HepG2 (cell line): ENCODE results near the gene TCF23. TPM values are rescaled to one million over a fixed set of nuclear protein-coding genes. Genes with fewer than 3 reads are reported as not detected.

Source experiments
- AKAP8 ChIP-seq: sonication (generic); formaldehyde crosslinking; IDR thresholded peaks from 2 replicates; pipeline ENCODE4 v1.5.1; 2020; ENCODE audit warnings: mild to moderate bottlenecking, missing genetic modification reagents
- ATF3 ChIP-seq: sonication (generic); formaldehyde crosslinking; IDR thresholded peaks from 2 replicates; pipeline ENCODE4 v1.4.0; 2020; ENCODE audit warnings: missing genetic modification reagents
- CCAR2 ChIP-seq: fragments of 200-400 bp; formaldehyde crosslinking; optimal IDR thresholded peaks from 2 replicates; pipeline ENCODE3; 2018; ENCODE audit warnings: low read depth, mild to moderate bottlenecking, low read length, moderate library complexity
- DPF2 ChIP-seq: sonication (generic); formaldehyde crosslinking; IDR thresholded peaks from 2 replicates; pipeline ENCODE4 v1.4.0; 2020; ENCODE audit warnings: mild to moderate bottlenecking, low read depth, missing genetic modification reagents, borderline replicate concordance
- EEA1 ChIP-seq: sonication (generic); formaldehyde crosslinking; IDR thresholded peaks from 2 replicates; pipeline ENCODE4 v1.5.1; 2020; ENCODE audit warnings: mild to moderate bottlenecking, missing genetic modification reagents, borderline replicate concordance
- ELF3 ChIP-seq: IDR thresholded peaks from 2 replicates; pipeline ENCODE4 v1.6.1; 2016; ENCODE audit warnings: missing genetic modification reagents, missing compliant biosample characterization
- ETS1 ChIP-seq: sonication (generic); formaldehyde crosslinking; IDR thresholded peaks from 2 replicates; pipeline ENCODE4 v1.4.0; 2020; ENCODE audit warnings: missing genetic modification reagents
- FOXK1 ChIP-seq: sonication (generic); formaldehyde crosslinking; IDR thresholded peaks from 2 replicates; pipeline ENCODE4 v1.4.0; 2020; ENCODE audit warnings: low read depth, missing genetic modification reagents, borderline replicate concordance
- IKZF4 ChIP-seq: sonication (generic); formaldehyde crosslinking; IDR thresholded peaks from 2 replicates; pipeline ENCODE4 v1.5.1; 2020; ENCODE audit warnings: borderline replicate concordance, mild to moderate bottlenecking, low read depth, missing genetic modification reagents; ENCODE audit errors: not compliant biosample characterization
- KLF9 ChIP-seq: IDR thresholded peaks from 2 replicates; pipeline ENCODE4 v1.6.1; 2016; ENCODE audit warnings: low read depth
- NR2F1 ChIP-seq, 2 experiments: fragments of 450-650 bp in 1 of 2; formaldehyde crosslinking in 1 of 2; IDR thresholded peaks; 2 replicates each; pipeline versions ENCODE4 v1.5.0 to v1.6.1; 2016 to 2020; ENCODE audit warnings: mild to moderate bottlenecking in 1 of 2, missing compliant biosample characterization in 1 of 2, missing genetic modification reagents in 1 of 2, moderate library complexity in 1 of 2
- TCF12 ChIP-seq, 2 experiments: fragments of 450-650 bp in 1 of 2; sonication (generic) in 1 of 2; formaldehyde crosslinking in 1 of 2; IDR thresholded peaks; 2 replicates each; pipeline versions ENCODE4 v1.6.1 to v1.8.0; 2017 to 2022; ENCODE audit warnings: antibody characterized with exemption in 1 of 2, mild to moderate bottlenecking in 1 of 2, missing genetic modification reagents in 1 of 2, moderate library complexity in 1 of 2
- ZBTB25 ChIP-seq: IDR thresholded peaks from 2 replicates; pipeline ENCODE4 v1.6.1; 2018; ENCODE audit warnings: missing genetic modification reagents
- ZNF441 ChIP-seq: sonication (generic); formaldehyde crosslinking; IDR thresholded peaks from 2 replicates; pipeline ENCODE4 v1.7.0; 2021; ENCODE audit warnings: missing genetic modification reagents, borderline replicate concordance
- ZNF451 ChIP-seq: sonication (generic); formaldehyde crosslinking; IDR thresholded peaks from 2 replicates; pipeline ENCODE4 v1.5.0; 2020; ENCODE audit warnings: mild to moderate bottlenecking, missing genetic modification reagents
- ZNF660 ChIP-seq: sonication (generic); formaldehyde crosslinking; IDR thresholded peaks from 2 replicates; pipeline ENCODE4 v1.5.1; 2020; ENCODE audit warnings: mild to moderate bottlenecking, low read depth, missing genetic modification reagents, borderline replicate concordance
- ZNF720 ChIP-seq: sonication (generic); formaldehyde crosslinking; IDR thresholded peaks from 2 replicates; pipeline ENCODE4 v1.4.0; 2020; ENCODE audit warnings: missing genetic modification reagents
- polyA plus RNA-seq, 8 experiments: library from polyadenylated mRNA; depleted of rRNA in 3 of 8; stranded (reverse) in 7 of 8; unstranded in 1 of 8; fragments of >200 nt; fragmentation: Illumina TruSeq in 4 of 8; extraction: Trizol in 4 of 8; gene quantifications; 2 replicates each; pipeline versions ENCODE4 v1.2.1 to v1.2.3, GENCODE V29; 2011 to 2016; ENCODE audit warnings: low read depth in 4 of 8, missing spikeins in 1 of 8, mixed read lengths in 1 of 8; ENCODE audit not compliant: insufficient read depth in 1 of 8
- total RNA-seq, 5 experiments: library from RNA; depleted of rRNA; stranded (reverse); fragments of >200 nt; fragmentation: Illumina TruSeq; extraction: Trizol; gene quantifications; 2 replicates each; pipeline ENCODE4 v1.2.3, GENCODE V29; 2016; ENCODE audit warnings: low read depth in 1 of 5
- TF ChIP-seq, protein P1 (sequence below): sonication (generic); formaldehyde crosslinking; IDR thresholded peaks from 2 replicates; pipeline ENCODE4 v1.4.0; 2020; ENCODE audit warnings: missing genetic modification reagents, low read depth, mild to moderate bottlenecking, borderline replicate concordance

Gene TCF23
- total and polyA plus RNA-seq, 2 of the 13 experiments (the other 11 are each of a cell fraction or from before 2014, with no cell fraction given), result 0.02 to 1.4 TPM

- TF ChIP-seq ETS1 (CRISPR knock-in tag), result no peak
- TF ChIP-seq, protein P1, sequence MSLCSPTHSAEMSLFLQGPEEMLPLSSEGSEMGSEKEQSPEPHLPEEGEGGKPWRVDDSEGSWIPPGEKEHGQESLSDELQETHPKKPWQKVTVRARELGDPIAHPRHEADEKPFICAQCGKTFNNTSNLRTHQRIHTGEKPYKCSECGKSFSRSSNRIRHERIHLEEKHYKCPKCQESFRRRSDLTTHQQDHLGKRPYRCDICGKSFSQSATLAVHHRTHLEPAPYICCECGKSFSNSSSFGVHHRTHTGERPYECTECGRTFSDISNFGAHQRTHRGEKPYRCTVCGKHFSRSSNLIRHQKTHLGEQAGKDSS (CRISPR knock-in tag), result 0 out of 2 replicates have a peak, but pooled peaks have one; percentile 16
- TF ChIP-seq IKZF4, result no peak
- peak; percentile 54 to 91 for TF ChIP-seq NR2F1 (CRISPR knock-in tag; IDR thresholded peaks at IDR 0.05)
- TF ChIP-seq FOXK1, result peak; percentile 69
- peak; percentile 86; the same call in 1 of the 2 replicates for TF ChIP-seq AKAP8
- TF ChIP-seq CCAR2, result no peak
- no peak for TF ChIP-seq ZNF660 (CRISPR knock-in tag)
- TF ChIP-seq ZNF441, result peak; percentile 14; the same call in 1 of the 2 replicates
- TF ChIP-seq EEA1 (CRISPR knock-in tag), result no peak
- peak; percentile 76; the same call in 1 of the 2 replicates for TF ChIP-seq ATF3 (CRISPR knock-in tag)
- TF ChIP-seq ZNF451, result no peak; the same call in 1 of the 2 replicates
- TF ChIP-seq ZBTB25 (CRISPR knock-in tag), result peak; percentile 91
- peak; percentile 82 for TF ChIP-seq DPF2 (CRISPR knock-in tag)
- TF ChIP-seq KLF9 (CRISPR knock-in tag), result peak; percentile 54; the same call in 1 of the 2 replicates
- TF ChIP-seq ELF3 (CRISPR knock-in tag), result peak; percentile 95
- TF ChIP-seq ZNF720 (CRISPR knock-in tag), result no peak
- TF ChIP-seq TCF12 (IDR thresholded peaks at IDR 0.05), result no peak
- TF ChIP-seq TCF12 (CRISPR knock-in tag; IDR thresholded peaks at IDR 0.05), result peak; percentile 99
These were observed 28.9 kb downstream of the TCF23 start (continued) for GRCh38 chr2:27177441-27178351.
